HG03565 (cell line): ENCODE data around the gene CSTA.

Experiments
- ATAC-seq: cut with Tn5 transposase; IDR thresholded peaks from one replicate; pipeline ENCODE4 v1.9.1; 2021; ENCODE audit warnings: mild to moderate bottlenecking, moderate library complexity; ENCODE audit not compliant: unreplicated experiment

Gene CSTA, protein sequence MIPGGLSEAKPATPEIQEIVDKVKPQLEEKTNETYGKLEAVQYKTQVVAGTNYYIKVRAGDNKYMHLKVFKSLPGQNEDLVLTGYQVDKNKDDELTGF

DNA sequence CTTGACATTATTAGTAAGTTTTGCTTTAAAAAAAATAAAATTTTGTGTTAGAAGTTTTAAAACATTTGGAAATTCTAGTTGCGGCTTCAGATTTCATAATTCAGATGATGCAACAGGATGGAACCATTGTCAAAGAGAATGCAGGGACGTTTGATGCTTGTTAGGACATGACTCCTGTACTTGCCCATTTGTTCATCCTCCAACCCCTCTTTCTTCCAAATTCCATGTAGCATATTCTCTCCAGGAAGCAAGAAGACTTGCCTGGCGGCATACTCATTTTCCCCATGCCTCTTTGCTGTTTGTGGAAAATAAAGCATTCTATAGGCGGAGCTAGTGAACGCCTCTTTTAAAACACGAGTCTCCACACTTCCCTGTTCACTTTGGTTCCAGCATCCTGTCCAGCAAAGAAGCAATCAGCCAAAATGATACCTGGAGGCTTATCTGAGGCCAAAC, at the start of gene CSTA:
Gene CSTA, plus strand, starts transcription at position 378 of the 453 bp plus-strand sequence. Its CDS starts 45 bp downstream, at position 423.
- ATAC-seq: no peak

DNA sequence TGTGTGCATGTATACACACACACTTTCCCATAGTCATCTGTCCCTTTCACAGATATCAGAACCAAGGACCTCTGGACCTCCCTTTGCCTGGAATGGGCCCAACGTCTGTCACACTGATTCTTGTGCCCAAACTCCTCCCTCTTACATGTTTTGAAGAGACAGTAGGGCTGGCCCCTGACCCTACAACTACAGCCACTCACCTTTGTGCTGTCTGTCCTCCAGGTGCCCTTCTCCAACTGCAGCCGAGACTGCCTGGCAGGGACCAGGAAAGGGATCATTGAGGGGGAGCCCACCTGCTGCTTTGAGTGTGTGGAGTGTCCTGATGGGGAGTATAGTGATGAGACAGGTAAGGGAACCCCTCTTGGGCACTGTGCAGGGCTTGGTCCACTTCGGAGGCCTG, 43.2 kb upstream of the CSTA start:
- no peak for ATAC-seq

DNA sequence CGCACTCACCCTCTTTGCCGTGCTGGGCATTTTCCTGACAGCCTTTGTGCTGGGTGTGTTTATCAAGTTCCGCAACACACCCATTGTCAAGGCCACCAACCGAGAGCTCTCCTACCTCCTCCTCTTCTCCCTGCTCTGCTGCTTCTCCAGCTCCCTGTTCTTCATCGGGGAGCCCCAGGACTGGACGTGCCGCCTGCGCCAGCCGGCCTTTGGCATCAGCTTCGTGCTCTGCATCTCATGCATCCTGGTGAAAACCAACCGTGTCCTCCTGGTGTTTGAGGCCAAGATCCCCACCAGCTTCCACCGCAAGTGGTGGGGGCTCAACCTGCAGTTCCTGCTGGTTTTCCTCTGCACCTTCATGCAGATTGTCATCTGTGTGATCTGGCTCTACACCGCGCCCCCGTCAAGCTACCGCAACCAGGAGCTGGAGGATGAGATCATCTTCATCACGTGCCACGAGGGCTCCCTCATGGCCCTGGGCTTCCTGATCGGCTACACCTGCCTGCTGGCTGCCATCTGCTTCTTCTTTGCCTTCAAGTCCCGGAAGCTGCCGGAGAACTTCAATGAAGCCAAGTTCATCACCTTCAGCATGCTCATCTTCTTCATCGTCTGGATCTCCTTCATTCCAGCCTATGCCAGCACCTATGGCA, 41.1 kb upstream of the CSTA start:
- no peak for ATAC-seq

DNA sequence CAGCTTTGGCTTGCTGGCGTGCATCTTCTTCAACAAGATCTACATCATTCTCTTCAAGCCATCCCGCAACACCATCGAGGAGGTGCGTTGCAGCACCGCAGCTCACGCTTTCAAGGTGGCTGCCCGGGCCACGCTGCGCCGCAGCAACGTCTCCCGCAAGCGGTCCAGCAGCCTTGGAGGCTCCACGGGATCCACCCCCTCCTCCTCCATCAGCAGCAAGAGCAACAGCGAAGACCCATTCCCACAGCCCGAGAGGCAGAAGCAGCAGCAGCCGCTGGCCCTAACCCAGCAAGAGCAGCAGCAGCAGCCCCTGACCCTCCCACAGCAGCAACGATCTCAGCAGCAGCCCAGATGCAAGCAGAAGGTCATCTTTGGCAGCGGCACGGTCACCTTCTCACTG, 40.6 kb upstream of the CSTA start:
- no peak for ATAC-seq

DNA sequence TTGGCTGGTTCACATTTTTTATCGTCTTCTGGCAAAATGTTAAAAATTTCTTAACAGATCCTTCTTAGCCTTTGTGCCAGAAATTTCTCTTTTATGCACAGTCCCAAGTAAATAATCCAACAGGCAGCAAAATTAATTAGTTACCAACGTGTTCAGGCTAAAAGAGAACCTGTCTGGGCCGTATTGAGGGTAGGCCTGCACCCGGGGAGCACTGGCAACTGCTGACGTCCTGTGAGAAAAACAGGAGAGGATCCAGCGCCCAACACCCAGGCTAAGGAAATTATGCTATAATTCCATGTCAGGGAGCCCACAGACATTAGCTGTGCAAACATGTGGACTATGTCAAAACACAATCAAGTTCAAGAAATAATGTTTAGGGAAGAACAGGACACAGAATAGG, 30.7 kb upstream of the CSTA start:
- ATAC-seq: no peak

DNA sequence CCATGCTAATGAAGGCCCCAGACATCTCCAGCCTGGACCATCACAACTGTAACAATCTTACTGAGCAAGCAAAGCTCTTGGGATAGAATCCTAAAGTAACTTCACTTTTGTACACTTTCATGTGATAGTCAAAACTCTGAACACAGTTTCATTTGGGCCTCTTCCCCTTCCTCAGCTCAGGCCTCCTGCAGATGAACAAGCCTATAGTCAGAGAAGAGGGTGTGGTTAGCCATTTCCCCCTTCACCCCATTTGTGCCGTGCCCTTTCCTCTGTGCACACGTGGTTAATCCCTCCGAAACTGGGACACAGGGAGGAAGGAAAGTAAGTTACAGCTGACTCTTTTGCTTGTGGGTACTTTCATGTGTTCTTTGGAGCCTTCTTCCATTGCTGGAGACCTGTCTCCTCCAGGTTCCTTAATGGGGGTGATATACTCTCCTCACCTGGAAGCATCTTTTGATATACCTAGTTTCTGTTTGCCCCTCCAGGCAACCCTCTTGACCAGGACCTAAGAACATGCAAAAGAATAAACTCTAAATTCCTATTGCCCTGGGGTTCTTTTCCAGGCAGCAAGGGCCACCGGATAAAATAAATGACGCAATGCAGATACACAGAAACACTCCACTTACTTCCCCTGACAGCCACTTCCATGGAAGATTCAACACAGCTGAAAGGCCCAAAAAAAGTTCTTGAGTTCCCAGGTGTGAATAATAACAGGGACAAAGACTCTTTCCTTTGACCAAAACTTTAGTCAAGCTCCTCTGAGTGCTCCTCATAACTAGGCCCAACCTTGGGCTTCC, 29.6 kb upstream of the CSTA start:
- ATAC-seq: no peak

DNA sequence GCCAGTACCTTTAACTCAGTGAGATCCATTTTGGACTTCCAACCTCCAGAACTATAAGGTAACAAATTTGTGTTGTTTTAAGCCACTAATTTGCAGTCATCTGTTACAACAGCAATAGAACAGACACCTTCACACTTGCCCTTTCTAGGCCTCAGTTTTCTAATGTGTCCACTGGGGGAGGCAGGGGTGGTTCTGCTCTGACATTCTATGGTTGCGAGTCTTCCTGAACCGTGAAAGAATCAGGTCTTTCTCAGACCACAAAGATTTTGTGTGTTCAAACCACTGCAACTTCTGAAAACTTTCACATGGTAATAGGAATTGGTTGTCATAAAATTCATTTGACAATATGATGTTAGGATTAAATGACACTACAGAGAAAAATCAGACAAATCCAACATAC, 26.8 kb upstream of the CSTA start:
- ATAC-seq: peak; percentile 59

DNA sequence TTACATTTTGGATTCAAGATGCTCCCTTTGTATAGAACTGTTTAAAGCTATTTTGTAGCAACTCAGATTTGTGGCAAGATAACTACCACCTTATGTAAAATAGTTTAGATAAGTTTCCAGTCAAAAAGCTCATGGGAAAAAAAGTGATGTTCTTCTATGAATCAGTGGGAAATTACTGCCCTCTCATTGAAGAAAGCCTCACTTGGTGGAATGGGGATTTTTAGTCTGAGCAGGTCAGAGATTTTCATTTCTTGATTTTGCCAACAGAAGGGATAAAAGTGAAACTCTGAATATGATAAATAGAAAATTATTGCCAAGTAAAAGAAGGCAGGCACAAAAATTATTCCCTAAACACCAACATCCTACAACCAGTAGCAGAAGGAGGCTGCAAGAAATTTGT, 25.8 kb upstream of the CSTA start:
- ATAC-seq: no peak

DNA sequence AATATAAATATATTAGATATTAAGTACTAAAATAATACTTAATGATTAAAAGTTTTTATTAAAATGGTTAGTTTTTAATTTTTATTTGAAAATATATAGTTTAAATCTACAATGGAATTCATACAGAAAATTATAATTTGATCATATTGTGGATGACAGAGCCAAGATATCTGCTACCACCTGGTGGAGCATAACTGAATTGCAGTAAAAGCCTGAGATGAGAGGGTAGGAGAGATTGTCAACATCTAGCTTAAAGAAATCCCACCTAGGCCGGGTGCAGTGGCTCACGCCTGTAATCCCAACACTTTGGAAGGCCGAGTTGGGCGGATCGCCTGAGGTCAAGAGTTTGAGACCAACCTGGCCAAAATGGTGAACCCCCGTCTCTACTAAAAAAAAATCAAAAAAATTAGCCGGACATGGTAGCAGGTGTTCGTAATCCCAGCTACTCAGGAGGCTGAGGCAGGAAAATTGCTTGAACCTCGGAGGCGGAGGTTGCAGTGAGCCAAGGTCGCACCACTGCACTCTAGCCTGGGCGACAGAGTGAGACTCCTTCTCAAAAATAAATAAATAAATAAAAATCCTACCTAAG, 25.1 kb upstream of the CSTA start:
- ATAC-seq: no peak

DNA sequence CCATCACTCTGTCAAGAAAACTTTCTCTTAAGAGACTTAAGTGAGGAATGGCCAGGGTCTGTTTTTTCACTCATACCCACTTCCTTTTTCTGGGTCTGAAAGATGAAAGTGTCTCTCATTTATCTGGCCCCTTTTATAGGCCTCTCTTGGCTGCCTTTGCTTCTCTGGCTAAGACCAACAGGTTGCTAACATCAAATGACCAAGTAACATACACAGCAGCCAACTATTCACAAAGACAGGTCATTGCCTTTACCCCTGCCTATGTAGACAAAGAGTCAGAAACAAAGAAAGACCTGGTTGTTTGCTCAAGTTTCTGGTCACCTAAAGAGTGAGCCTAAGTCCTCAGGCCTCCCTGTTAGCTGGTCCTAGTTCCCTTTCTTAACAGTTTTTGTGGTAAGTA, 24.0 kb upstream of the CSTA start:
- no peak for ATAC-seq

DNA sequence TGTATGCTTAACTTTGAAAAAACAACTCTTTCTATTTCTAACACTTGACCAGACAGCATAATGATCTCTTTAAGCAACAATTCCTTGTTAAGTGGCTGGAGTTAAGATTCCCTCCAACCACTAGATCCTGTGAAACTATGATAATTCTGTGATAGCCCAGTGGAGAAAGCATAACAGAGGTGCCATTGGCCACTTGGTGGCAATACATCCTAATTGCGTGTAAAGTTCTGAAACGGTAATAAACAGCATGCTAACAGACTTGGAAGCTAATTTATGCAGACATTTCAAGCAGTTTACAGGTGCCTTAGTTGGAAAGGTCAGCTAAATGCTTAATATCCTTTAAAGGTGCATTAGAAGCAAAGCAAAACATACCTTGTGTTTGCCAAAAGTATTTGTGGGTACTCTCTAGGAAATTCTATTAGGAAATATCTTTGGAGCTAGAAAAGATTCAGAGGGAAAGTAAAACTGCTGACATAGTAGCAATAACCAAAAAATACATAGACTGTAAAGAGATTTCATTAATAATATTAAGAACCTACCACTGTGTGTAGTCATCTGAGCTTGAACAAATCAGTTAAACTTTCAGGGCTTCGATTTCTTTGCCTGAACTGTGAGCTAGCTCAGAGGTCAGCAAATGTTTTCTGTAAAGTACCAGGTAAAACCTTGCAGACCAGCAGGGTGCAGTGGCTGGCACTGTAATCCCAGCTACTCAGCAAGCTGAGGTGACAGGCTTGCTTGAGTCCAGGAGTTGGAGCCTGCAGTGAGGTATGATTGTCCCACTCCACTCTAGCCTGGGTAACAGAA, 19.0 kb upstream of the CSTA start:
- ATAC-seq: no peak

DNA sequence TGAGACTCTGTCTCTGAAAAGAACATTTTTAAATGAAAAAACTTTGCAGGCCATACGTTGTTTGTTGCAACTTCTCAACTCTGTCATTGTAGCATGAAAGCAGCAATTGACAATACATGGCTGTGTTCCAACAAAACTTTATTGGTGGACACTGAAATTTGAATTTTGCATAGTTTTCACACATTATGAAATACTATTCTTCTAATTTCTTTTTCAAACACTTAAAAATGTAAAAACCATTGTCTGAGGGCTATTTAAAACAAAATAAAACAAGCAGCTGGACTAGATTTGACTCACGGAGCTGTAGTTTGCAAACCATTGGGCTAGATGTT, 18.5 kb upstream of the CSTA start:
- ATAC-seq: no peak

DNA sequence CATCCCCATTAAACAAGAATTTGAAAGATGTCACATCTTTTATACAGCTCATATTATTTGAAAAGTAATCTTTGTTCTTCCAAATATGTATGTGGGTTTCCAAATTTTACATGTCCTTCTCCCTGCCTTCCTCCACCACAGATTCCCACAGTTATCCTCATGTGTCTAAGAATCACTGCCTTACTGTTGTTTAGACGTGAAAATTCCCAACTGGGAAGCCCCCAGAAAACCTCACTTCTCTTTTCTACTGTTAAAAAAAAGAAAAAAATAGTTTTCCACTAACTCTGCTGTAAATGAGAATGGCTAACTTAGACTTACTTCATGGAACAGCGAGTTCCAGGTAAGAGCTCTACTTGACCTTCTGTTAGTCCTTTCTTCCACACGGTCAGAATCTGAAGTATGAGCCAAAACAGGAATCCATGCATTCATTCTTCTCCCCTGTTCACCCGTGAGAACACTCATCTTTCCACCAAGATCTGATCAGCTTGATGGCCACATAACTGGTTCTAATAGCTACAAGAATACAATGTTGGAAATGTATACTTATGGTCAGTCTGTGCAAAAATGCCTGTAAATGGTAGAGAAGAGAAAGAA, 17.9 kb upstream of the CSTA start:
- no peak for ATAC-seq

DNA sequence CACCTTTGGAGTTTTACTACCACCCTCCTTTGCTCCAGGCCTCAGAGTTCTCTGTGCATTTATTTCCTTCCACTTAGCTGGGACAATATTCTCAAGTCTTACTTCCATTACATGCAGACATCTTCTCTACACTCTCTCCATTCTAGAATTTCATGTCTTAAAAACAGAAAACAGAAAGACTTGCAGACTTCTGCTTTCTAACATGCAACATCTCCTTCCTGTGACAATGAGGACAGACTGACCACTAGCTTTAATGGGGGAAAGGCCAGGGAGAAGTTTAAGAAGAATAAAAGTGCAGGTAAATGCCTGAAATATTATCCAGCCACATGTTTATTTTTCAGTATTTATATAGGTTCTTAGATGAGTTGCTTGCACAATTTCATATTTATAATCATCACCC, 17.1 kb upstream of the CSTA start:
- no peak for ATAC-seq

DNA sequence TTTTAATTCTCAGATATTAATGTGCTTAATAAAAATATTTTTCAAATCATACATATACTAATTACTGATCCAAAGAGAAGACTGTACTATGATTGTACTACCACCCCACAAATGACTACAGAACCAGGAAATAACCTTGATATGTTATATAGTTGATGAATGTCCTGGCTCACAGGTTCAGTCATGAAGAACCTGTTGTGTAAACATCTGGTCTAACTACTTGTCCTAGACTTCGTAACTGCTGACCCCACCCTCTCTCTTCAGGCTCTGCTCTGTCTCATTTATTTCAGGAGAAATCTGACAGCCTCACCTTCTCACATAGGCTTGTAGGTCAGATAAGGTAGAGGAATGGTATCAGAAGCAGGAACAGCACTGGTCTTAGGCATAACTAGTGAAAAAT, 14.7 kb upstream of the CSTA start:
- ATAC-seq: no peak

DNA sequence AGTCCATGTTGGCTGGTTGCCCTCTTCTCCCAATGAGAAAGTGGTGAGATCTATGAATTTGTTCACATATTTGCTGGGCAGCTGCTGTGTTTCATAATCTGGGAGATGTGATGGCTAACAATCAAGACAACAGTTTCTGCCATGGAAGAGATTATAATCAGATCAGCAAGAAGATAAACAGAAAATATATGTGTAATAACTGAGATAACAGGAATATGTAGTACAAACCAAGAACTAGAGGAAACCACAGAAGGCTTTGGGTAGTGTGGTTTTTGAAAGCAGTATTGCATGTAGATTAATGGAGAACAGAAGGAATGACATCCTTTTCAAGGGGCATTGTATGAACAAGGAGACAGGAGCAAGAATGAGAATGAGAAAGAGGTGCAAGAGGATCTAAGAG, 12.2 kb upstream of the CSTA start:
- ATAC-seq: no peak

DNA sequence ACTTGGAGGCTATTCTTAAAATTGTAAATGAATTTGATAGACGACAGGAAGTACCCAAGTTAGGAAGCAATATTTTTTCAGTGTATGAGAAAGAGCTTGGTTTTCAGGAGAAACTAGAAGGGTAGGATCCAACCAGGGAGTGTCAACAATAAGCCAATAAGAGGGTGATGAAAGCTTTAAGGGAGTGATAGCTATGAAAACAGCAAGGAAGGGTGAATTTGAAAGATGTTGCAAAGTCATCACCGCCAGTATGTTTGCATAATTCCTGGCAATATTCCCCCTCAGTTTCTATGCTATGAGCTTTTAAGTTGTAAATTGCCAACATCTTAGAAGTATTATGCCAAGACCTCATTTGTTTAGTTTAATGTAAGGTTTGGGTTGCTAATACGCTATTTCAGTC, 11.8 kb upstream of the CSTA start:
- no peak for ATAC-seq

DNA sequence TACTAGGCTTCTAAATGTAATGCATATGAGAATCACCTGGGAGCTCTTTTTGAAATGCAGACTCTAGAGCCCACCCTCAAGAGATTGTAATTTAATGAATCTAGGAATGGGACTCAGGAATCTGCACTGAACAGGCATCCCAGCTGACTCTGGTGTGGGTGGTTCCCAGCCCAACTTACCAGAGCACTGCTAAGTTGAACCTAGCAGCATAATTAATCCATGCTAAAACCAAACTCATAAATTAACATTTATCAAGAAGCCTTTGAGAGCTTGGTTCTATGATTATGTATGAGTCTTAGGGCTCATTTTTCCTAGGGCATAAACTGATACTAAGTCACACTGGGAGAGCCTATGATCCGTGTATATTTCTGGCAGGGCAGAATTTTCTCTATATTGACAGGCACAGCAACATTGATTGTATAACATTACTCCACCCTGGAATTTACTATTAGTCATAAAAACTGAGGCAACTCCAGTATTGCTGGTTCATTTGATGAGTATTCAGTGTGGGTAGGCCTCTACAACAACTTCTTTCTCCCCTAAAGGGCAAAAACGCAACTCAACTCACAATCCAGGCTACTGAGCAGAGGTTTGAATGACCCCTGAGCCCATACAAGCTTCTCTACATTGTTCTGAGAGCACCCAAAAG, 10.7 kb upstream of the CSTA start:
- no peak for ATAC-seq

DNA sequence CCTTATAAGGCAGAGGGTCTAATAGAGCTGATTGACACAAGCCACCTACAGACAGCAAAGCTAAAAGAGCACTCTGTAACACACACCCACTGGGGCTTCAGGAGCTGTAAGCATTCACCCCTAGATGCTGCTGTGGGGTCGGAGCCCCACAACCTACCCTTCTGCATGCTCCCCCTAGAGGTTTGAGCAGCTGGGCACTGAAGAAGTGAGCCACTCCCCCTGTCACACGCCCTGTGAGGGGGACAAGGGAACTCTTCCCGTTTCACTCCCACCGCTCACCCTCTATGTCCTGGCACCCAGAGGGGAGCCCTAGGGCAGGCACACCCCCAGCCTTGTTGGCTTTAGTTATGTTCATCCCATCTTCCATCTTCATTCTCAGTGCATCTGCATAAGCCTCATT, 9.4 kb upstream of the CSTA start:
- ATAC-seq: no peak

DNA sequence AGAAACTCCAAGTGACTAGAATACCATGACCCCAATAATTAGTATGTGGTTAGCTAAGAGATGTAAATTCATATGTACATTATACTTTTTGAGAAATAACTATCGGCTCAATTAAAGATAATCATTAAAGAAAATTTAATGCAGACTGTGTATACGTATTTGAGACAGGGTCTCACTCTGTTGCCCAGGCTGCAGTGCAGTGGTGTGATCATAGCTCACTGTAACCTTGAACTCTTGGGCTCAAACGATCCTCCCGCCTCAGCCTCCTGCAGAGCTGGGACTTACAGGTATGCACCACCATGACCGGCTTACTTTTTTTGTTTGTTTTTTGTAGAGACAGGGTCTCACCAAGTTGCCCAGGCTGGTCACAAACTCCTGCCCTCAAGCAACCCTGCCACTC, 8.7 kb upstream of the CSTA start:
- no peak for ATAC-seq
